HepG2 (cell line): ENCODE data around the gene TOGARAM1. TPM values are rescaled to one million over a fixed set of nuclear protein-coding genes. Genes with fewer than 3 reads are reported as not detected.

Experiments
- CC2D1A ChIP-seq: sonication (generic); formaldehyde crosslinking; IDR thresholded peaks from 2 replicates; pipeline ENCODE4 v1.8.1; 2023; ENCODE audit warnings: mild to moderate bottlenecking, missing genetic modification reagents
- CEBPB ChIP-seq: IDR thresholded peaks from 2 replicates; pipeline ENCODE4 v1.6.1; 2011; ENCODE audit warnings: low read depth, low read length, improper control_type of control experiment, borderline replicate concordance
- HNF4A ChIP-seq: sonication (generic); formaldehyde crosslinking; IDR thresholded peaks from 2 replicates; pipeline ENCODE4 v1.4.0; 2020; ENCODE audit warnings: missing genetic modification reagents
- NBN ChIP-seq: fragments of 450-650 bp; conservative IDR thresholded peaks from 2 replicates; pipeline ENCODE4 v1.6.1; 2017
- RAD21 ChIP-seq: fragments of 450-650 bp; formaldehyde crosslinking; IDR thresholded peaks from 2 replicates; pipeline ENCODE4 v1.5.0; 2020; ENCODE audit warnings: mild to moderate bottlenecking
- RFX5 ChIP-seq: IDR thresholded peaks from 2 replicates; pipeline ENCODE4 v1.6.1; 2011; ENCODE audit warnings: low read depth, low read length, improper control_type of control experiment
- RXRA ChIP-seq: sonication (generic); formaldehyde crosslinking; IDR thresholded peaks from 2 replicates; pipeline ENCODE4 v1.5.1; 2020; ENCODE audit warnings: missing genetic modification reagents
- SMARCE1 ChIP-seq: fragments of 450-650 bp; IDR thresholded peaks from 2 replicates; pipeline ENCODE4 v1.6.1; 2017; ENCODE audit warnings: borderline replicate concordance
- SP140L ChIP-seq: sonication (generic); formaldehyde crosslinking; IDR thresholded peaks from 2 replicates; pipeline ENCODE4 v1.4.0; 2020; ENCODE audit warnings: missing genetic modification reagents, borderline replicate concordance
- TARDBP ChIP-seq: sonication (generic); formaldehyde crosslinking; IDR thresholded peaks from 2 replicates; pipeline ENCODE4 v1.8.0; 2022; ENCODE audit warnings: mild to moderate bottlenecking, missing genetic modification reagents
- TEAD2 ChIP-seq: sonication (generic); formaldehyde crosslinking; IDR thresholded peaks from 2 replicates; pipeline ENCODE4 v1.9.0; 2021; ENCODE audit warnings: missing genetic modification reagents
- U2AF2 ChIP-seq: fragments of 200-400 bp; formaldehyde crosslinking; IDR thresholded peaks from 2 replicates; pipeline ENCODE4 v1.6.1; 2017; ENCODE audit warnings: low read depth, mild to moderate bottlenecking, low read length
- XRCC5 ChIP-seq: fragments of 200-400 bp; formaldehyde crosslinking; optimal IDR thresholded peaks from 2 replicates; pipeline ENCODE3; 2017; ENCODE audit warnings: mild to moderate bottlenecking, low read length
- YEATS2 ChIP-seq: sonication (generic); formaldehyde crosslinking; IDR thresholded peaks from 2 replicates; pipeline ENCODE4 v1.4.0; 2020; ENCODE audit warnings: missing genetic modification reagents, borderline replicate concordance
- ZFP82 ChIP-seq: sonication (generic); formaldehyde crosslinking; IDR thresholded peaks from 2 replicates; pipeline ENCODE4 v1.5.1; 2020; ENCODE audit warnings: mild to moderate bottlenecking, missing genetic modification reagents, borderline replicate concordance
- ZNF274 ChIP-seq: sonication (generic); formaldehyde crosslinking; IDR thresholded peaks from 2 replicates; pipeline ENCODE4 v1.5.1; 2020; ENCODE audit warnings: mild to moderate bottlenecking, missing genetic modification reagents
- ZNF484 ChIP-seq: sonication (generic); formaldehyde crosslinking; IDR thresholded peaks from 2 replicates; pipeline ENCODE4 v1.5.1; 2020; ENCODE audit warnings: mild to moderate bottlenecking, low read depth, missing genetic modification reagents, borderline replicate concordance
- ZNF546 ChIP-seq: sonication (generic); formaldehyde crosslinking; conservative IDR thresholded peaks from 2 replicates; pipeline ENCODE4 v1.8.1; 2023; ENCODE audit warnings: mild to moderate bottlenecking, missing genetic modification reagents
- ZNF709 ChIP-seq: sonication (generic); formaldehyde crosslinking; IDR thresholded peaks from 2 replicates; pipeline ENCODE4 v1.5.0; 2020; ENCODE audit warnings: mild to moderate bottlenecking, missing genetic modification reagents
- polyA plus RNA-seq, 8 experiments: library from polyadenylated mRNA; depleted of rRNA in 3 of 8; stranded (reverse) in 7 of 8; unstranded in 1 of 8; fragments of >200 nt; fragmentation: Illumina TruSeq in 4 of 8; extraction: Trizol in 4 of 8; gene quantifications; 2 replicates each; pipeline versions ENCODE4 v1.2.1 to v1.2.3, GENCODE V29; 2011 to 2016; ENCODE audit warnings: low read depth in 4 of 8, missing spikeins in 1 of 8, mixed read lengths in 1 of 8; ENCODE audit not compliant: insufficient read depth in 1 of 8
- total RNA-seq, 5 experiments: library from RNA; depleted of rRNA; stranded (reverse); fragments of >200 nt; fragmentation: Illumina TruSeq; extraction: Trizol; gene quantifications; 2 replicates each; pipeline ENCODE4 v1.2.3, GENCODE V29; 2016; ENCODE audit warnings: low read depth in 1 of 5
- TF ChIP-seq, protein P1 (sequence below): sonication (generic); formaldehyde crosslinking; IDR thresholded peaks from 2 replicates; pipeline ENCODE4 v1.5.0; 2020; ENCODE audit warnings: missing genetic modification reagents
- TF ChIP-seq, protein P2 (sequence below): IDR thresholded peaks from 2 replicates; pipeline ENCODE4 v1.6.1; 2012; ENCODE audit warnings: inconsistent platforms
- TF ChIP-seq, protein P3 (sequence below): sonication (generic); formaldehyde crosslinking; IDR thresholded peaks from 2 replicates; pipeline ENCODE4 v1.5.1; 2020; ENCODE audit warnings: missing genetic modification reagents, mild to moderate bottlenecking, borderline replicate concordance
- TF ChIP-seq, protein P4 (sequence below): sonication (generic); formaldehyde crosslinking; IDR thresholded peaks from 2 replicates; pipeline ENCODE4 v1.8.1; 2023; ENCODE audit warnings: mild to moderate bottlenecking, missing genetic modification reagents, borderline replicate concordance
- TF ChIP-seq, protein P5 (sequence below): sonication (generic); formaldehyde crosslinking; IDR thresholded peaks from 2 replicates; pipeline ENCODE4 v1.4.0; 2020; ENCODE audit warnings: missing genetic modification reagents, low read depth, mild to moderate bottlenecking, borderline replicate concordance
- TF ChIP-seq, protein P6 (sequence below): sonication (generic); formaldehyde crosslinking; IDR thresholded peaks from 2 replicates; pipeline ENCODE4 v1.5.1; 2020; ENCODE audit warnings: missing genetic modification reagents, mild to moderate bottlenecking, borderline replicate concordance
- TF ChIP-seq, protein P7 (sequence below): sonication (generic); formaldehyde crosslinking; IDR thresholded peaks from 2 replicates; pipeline ENCODE4 v1.5.0; 2020; ENCODE audit warnings: mild to moderate bottlenecking, low read depth, missing genetic modification reagents, borderline replicate concordance

The TOGARAM1 gene
- total and polyA plus RNA-seq, 2 of the 13 experiments (the other 11 are each of a cell fraction or from before 2014, with no cell fraction given), result 5.6 to 9.8 TPM

DNA sequence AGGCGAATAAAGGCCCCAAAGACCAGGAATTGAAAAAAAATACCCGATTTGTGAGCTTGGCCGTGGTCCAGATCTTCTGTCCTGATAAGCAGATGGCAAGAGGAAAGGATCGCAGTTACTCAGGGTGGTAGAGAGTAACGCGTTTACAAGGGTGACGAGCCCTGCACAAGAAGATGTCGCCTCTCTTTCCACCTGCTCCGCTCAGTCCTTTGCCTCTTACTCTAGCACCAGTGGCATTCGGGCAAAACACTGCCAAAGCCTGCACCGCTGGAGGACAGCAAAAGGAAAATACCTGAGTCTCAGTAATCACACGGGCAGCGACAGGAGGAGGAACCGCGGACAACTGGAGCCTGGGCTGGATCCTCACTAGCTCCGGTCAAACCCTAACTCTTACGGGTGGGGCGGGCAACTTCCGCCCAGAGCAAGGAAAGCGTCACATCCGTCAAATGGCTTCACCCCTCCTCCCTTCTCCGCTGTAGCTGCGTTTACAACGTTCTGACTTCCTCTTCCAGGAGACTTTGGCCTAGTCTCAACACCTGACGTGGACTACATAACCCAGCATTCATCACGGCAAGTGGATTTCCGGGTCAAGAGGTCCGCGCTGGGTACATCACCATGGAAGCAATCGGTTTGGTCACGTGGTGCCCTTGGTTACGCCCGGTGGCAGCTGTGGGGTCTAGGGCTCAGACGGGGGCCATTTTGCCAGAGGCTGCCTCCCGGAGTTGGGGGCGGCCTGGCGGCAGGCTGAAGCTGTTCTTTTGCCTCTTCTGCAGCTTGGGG, at the start of gene TOGARAM1, which contains the start of gene KLHL28 (continued):
- TF ChIP-seq TARDBP (CRISPR knock-in tag) (peak; percentile 79), HNF4A (CRISPR knock-in tag) (peak; percentile 88), ZNF274 (CRISPR knock-in tag) (peak; percentile 56), CC2D1A (no peak), ZNF546 (CRISPR knock-in tag) (no peak), NBN (no peak), U2AF2 (0 out of 2 replicates have a peak, but pooled peaks have one; percentile 66), XRCC5 (peak; percentile 43), RXRA (no peak; the same call in 1 of the 2 replicates), ZNF709 (CRISPR knock-in tag) (no peak), RFX5 (no peak), SMARCE1 (no peak), RAD21 (0 out of 2 replicates have a peak, but pooled peaks have one; percentile 44), ZFP82 (CRISPR knock-in tag) (no peak), YEATS2 (peak; percentile 87; the same call in 1 of the 2 replicates), ZNF484 (no peak), TEAD2 (CRISPR knock-in tag) (no peak), SP140L (0 out of 2 replicates have a peak, but pooled peaks have one; percentile 81), CEBPB (no peak)
- TF ChIP-seq, protein P1, sequence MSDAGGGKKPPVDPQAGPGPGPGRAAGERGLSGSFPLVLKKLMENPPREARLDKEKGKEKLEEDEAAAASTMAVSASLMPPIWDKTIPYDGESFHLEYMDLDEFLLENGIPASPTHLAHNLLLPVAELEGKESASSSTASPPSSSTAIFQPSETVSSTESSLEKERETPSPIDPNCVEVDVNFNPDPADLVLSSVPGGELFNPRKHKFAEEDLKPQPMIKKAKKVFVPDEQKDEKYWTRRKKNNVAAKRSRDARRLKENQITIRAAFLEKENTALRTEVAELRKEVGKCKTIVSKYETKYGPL (CRISPR knock-in tag), result no peak
- TF ChIP-seq, protein P2, sequence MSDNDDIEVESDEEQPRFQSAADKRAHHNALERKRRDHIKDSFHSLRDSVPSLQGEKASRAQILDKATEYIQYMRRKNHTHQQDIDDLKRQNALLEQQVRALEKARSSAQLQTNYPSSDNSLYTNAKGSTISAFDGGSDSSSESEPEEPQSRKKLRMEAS, result peak; percentile 84
- TF ChIP-seq, protein P3, sequence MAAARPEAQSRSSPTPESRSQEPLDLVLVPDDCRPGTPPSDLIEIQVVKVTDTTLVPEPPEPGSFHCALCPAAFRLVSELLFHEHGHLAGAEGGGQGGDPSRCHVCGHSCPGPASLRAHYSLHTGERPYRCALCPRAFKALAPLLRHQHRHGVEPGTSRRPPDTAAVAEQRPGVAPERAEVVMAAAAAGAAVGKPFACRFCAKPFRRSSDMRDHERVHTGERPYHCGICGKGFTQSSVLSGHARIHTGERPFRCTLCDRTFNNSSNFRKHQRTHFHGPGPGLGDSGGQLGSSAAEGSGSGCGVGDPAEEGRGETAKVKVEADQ (CRISPR knock-in tag), result peak; percentile 66; the same call in 1 of the 2 replicates
- TF ChIP-seq, protein P4, sequence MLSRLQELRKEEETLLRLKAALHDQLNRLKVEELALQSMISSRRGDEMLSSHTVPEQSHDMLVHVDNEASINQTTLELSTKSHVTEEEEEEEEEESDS, result no peak
- TF ChIP-seq, protein P5, sequence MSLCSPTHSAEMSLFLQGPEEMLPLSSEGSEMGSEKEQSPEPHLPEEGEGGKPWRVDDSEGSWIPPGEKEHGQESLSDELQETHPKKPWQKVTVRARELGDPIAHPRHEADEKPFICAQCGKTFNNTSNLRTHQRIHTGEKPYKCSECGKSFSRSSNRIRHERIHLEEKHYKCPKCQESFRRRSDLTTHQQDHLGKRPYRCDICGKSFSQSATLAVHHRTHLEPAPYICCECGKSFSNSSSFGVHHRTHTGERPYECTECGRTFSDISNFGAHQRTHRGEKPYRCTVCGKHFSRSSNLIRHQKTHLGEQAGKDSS (CRISPR knock-in tag), result no peak; the same call in 1 of the 2 replicates
- TF ChIP-seq, protein P6, sequence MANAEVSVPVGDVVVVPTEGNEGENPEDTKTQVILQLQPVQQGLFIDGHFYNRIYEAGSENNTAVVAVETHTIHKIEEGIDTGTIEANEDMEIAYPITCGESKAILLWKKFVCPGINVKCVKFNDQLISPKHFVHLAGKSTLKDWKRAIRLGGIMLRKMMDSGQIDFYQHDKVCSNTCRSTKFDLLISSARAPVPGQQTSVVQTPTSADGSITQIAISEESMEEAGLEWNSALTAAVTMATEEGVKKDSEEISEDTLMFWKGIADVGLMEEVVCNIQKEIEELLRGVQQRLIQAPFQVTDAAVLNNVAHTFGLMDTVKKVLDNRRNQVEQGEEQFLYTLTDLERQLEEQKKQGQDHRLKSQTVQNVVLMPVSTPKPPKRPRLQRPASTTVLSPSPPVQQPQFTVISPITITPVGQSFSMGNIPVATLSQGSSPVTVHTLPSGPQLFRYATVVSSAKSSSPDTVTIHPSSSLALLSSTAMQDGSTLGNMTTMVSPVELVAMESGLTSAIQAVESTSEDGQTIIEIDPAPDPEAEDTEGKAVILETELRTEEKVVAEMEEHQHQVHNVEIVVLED, result peak; percentile 90
- TF ChIP-seq, protein P7, sequence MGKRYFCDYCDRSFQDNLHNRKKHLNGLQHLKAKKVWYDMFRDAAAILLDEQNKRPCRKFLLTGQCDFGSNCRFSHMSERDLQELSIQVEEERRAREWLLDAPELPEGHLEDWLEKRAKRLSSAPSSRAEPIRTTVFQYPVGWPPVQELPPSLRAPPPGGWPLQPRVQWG (CRISPR knock-in tag), result no peak
